Islet precursor cell (in vitro differentiated cells): ENCODE data around the gene CBFA2T3.

Source experiments
- DNase-seq: peaks from one replicate; pipeline ENCODE4 v3.0.0-alpha.2; 2018

The CBFA2T3 gene

GRCh38 chr16:88995194-88995593 is 18.2 kb upstream of the CBFA2T3 start:
- DNase-seq = no peak

GRCh38 chr16:88994695-88995094 is 17.7 kb upstream of the CBFA2T3 start:
- DNase-seq = no peak

- no peak for DNase-seq
Observed at GRCh38 chr16:88993946-88994600, 17.1 kb upstream of the CBFA2T3 start.

GRCh38 chr16:88993166-88993761 is 16.3 kb upstream of the CBFA2T3 start:
- DNase-seq = no peak

GRCh38 chr16:88992351-88993165 is 15.6 kb upstream of the CBFA2T3 start:
- DNase-seq = no peak

- DNase-seq = no peak
Observed at GRCh38 chr16:88991813-88992350, 14.9 kb upstream of the CBFA2T3 start.

- no peak for DNase-seq
Observed at GRCh38 chr16:88989852-88990547, 13.0 kb upstream of the CBFA2T3 start.

- DNase-seq = no peak
Observed at GRCh38 chr16:88988980-88989811, 12.2 kb upstream of the CBFA2T3 start.

- DNase-seq = no peak
Observed at GRCh38 chr16:88985521-88985920, 8.5 kb upstream of the CBFA2T3 start.

GRCh38 chr16:88983771-88984687 is 7.0 kb upstream of the CBFA2T3 start:
- no peak for DNase-seq

- no peak for DNase-seq
Observed at GRCh38 chr16:88983165-88983564, 6.2 kb upstream of the CBFA2T3 start.

- no peak for DNase-seq
Observed at GRCh38 chr16:88982286-88983084, 5.5 kb upstream of the CBFA2T3 start.

GRCh38 chr16:88979353-88980015 is 2.5 kb upstream of the CBFA2T3 start:
- DNase-seq = no peak

GRCh38 chr16:88978608-88979346 is 1.8 kb upstream of the CBFA2T3 start:
- DNase-seq = no peak

GRCh38 chr16:88977812-88978607 is 1.0 kb upstream of the CBFA2T3 start:
- no peak for DNase-seq

GRCh38 chr16:88976366-88977017 is 515 bp downstream of the CBFA2T3 start:
- no peak for DNase-seq

- DNase-seq = no peak
Observed at GRCh38 chr16:88975511-88976061, 1.4 kb downstream of the CBFA2T3 start.
